H1 (cell line): ENCODE data around the gene TTC24. TPM values are rescaled to one million over a fixed set of nuclear protein-coding genes. Genes with fewer than 3 reads are reported as not detected.

Experiments used
- CTCF ChIA-PET: fragments of 300-600 bp; sonication (Branson Sonifier 250); formaldehyde crosslinking; loops from one replicate; lab custom pipeline; 2021; ENCODE audit not compliant: partially characterized antibody; lab: Charles Lee
- POLR2A ChIA-PET: fragments of 300-600 bp; sonication (Branson Sonifier 250); formaldehyde crosslinking; loops from one replicate; lab custom pipeline; 2021; ENCODE audit warnings: inconsistent platforms; ENCODE audit not compliant: partially characterized antibody; lab: Charles Lee
- DNase-seq, 2 experiments: peaks; one replicate each; pipeline versions ENCODE4 v3.0.0 to v3.0.0-alpha.2; 2010 to 2022; ENCODE audit warnings: low spot score in 2 of 2, low read depth in 1 of 2, mixed read lengths in 1 of 2
- FAIRE-seq: peaks from 2 replicates; lab custom pipeline; 2011; peaks lifted over from hg19 to GRCh38; lab: Jason Lieb, UNC
- H2AFZ ChIP-seq: 2 replicates; pipeline ENCODE4 v1.8.1; 2012; ENCODE audit warnings: low read length, inconsistent platforms
- H2AK5ac ChIP-seq: 2 replicates; pipeline ENCODE4 v1.6.1; 2013; ENCODE audit warnings: low read depth, low read length
- H2BK120ac ChIP-seq: replicated peaks from 2 replicates; pipeline ENCODE3; 2013; ENCODE audit warnings: low read depth, low read length, inconsistent platforms
- H2BK12ac ChIP-seq: 2 replicates; pipeline ENCODE4 v1.6.1; 2013; ENCODE audit warnings: low read depth, low read length
- H2BK15ac ChIP-seq: 2 replicates; pipeline ENCODE4 v1.6.1; 2013; ENCODE audit warnings: low read length
- H2BK20ac ChIP-seq: 2 replicates; pipeline ENCODE4 v1.6.1; 2013; ENCODE audit warnings: low read length
- H2BK5ac ChIP-seq: 2 replicates; pipeline ENCODE4 v1.6.1; 2013; ENCODE audit warnings: low read depth, low read length
- H3K14ac ChIP-seq: 2 replicates; pipeline ENCODE4 v1.6.1; 2013; ENCODE audit warnings: inconsistent platforms; ENCODE audit not compliant: insufficient read length
- H3K18ac ChIP-seq: 2 replicates; pipeline ENCODE4 v1.6.1; 2013; ENCODE audit warnings: low read length; ENCODE audit errors: extremely low read depth
- H3K23ac ChIP-seq: 2 replicates; pipeline ENCODE4 v1.6.1; 2013; ENCODE audit warnings: inconsistent platforms; ENCODE audit not compliant: insufficient read length
- H3K23me2 ChIP-seq: 2 replicates; pipeline ENCODE4 v1.6.1; 2013; ENCODE audit warnings: low read depth, low read length
- H3K27ac ChIP-seq: 2 replicates; pipeline ENCODE4 v1.6.1; 2011; ENCODE audit warnings: low read depth, low read length, inconsistent platforms
- H3K27me3 ChIP-seq, 4 experiments: replicated peaks in 1 of 4; 1 replicate in 1 of 4; 2 replicates in 3 of 4; pipeline versions ENCODE4 v1.6.1 to v1.8.1; 2011 to 2013; ENCODE audit warnings: low read length in 3 of 4, mild to moderate bottlenecking in 3 of 4, inconsistent platforms in 2 of 4, mixed read lengths in 2 of 4, moderate library complexity in 1 of 4; ENCODE audit not compliant: control insufficient read depth in 3 of 4, insufficient read depth in 3 of 4; ENCODE audit errors: extremely low read depth in 1 of 4
- H3K36me3 ChIP-seq, 4 experiments: 2 replicates each; pipeline versions ENCODE4 v1.6.1 to v1.8.1; 2011 to 2013; ENCODE audit warnings: mild to moderate bottlenecking in 4 of 4, low read length in 3 of 4, moderate library complexity in 2 of 4, control low read depth in 1 of 4, inconsistent platforms in 1 of 4; ENCODE audit not compliant: insufficient read depth in 4 of 4, control insufficient read depth in 2 of 4
- H3K4ac ChIP-seq: replicated peaks from 2 replicates; pipeline ENCODE3; 2013; ENCODE audit warnings: low read length, low read depth, mixed read lengths, inconsistent platforms; ENCODE audit not compliant: insufficient read length
- H3K4me1 ChIP-seq, 4 experiments: replicated peaks in 1 of 4; 1 replicate in 1 of 4; 2 replicates in 3 of 4; pipeline versions ENCODE4 v1.6.1 to v1.8.1; 2011 to 2013; ENCODE audit warnings: low read length in 3 of 4, inconsistent platforms in 2 of 4, mixed read lengths in 1 of 4; ENCODE audit not compliant: insufficient read depth in 4 of 4, control insufficient read depth in 3 of 4
- H3K4me2 ChIP-seq, 2 experiments: 2 replicates each; pipeline versions ENCODE4 v1.6.1 to v1.8.1; 2011 to 2013; ENCODE audit warnings: low read depth in 2 of 2, low read length in 2 of 2, control low read depth in 1 of 2, inconsistent platforms in 1 of 2, mild to moderate bottlenecking in 1 of 2; ENCODE audit not compliant: insufficient read depth in 1 of 2
- H3K4me3 ChIP-seq, 4 experiments: fragments of 200-600, 300-600 bp in 1 of 4; sonication (generic), shearing (Covaris generic), sonication (Bioruptor Twin) in 1 of 4; 2 replicates each; pipeline versions ENCODE4 v1.5.1 to v1.8.1; 2011 to 2016; ENCODE audit warnings: low read length in 4 of 4, low read depth in 3 of 4, control low read depth in 2 of 4, inconsistent platforms in 2 of 4, mild to moderate bottlenecking in 2 of 4, mixed read lengths in 1 of 4, moderate library complexity in 1 of 4; ENCODE audit not compliant: insufficient read depth in 2 of 4; ENCODE audit errors: extremely low read depth in 1 of 4
- H3K56ac ChIP-seq: replicated peaks from 2 replicates; pipeline ENCODE3; 2013; ENCODE audit warnings: low read depth, mild to moderate bottlenecking, mixed read lengths, low read length, inconsistent platforms; ENCODE audit not compliant: insufficient read length
- H3K79me1 ChIP-seq: 2 replicates; pipeline ENCODE4 v1.6.1; 2013; ENCODE audit warnings: low read depth, low read length, control low read depth
- H3K79me2 ChIP-seq, 2 experiments: 2 replicates each; pipeline versions ENCODE4 v1.6.1 to v1.8.1; 2012 to 2013; ENCODE audit warnings: low read length in 2 of 2, mild to moderate bottlenecking in 2 of 2, inconsistent platforms in 1 of 2; ENCODE audit not compliant: insufficient read depth in 2 of 2, control insufficient read depth in 1 of 2
- H3K9ac ChIP-seq, 4 experiments: replicated peaks in 1 of 4; 1 replicate in 1 of 4; 2 replicates in 3 of 4; pipeline versions ENCODE4 v1.6.1 to v1.8.1; 2011 to 2013; ENCODE audit warnings: low read depth in 3 of 4, low read length in 3 of 4, control low read depth in 2 of 4, mild to moderate bottlenecking in 2 of 4, moderate library complexity in 2 of 4, inconsistent platforms in 1 of 4; ENCODE audit errors: extremely low read depth in 1 of 4
- H3K9me3 ChIP-seq, 2 experiments: 2 replicates each; pipeline versions ENCODE4 v1.6.1 to v1.8.1; 2012 to 2013; ENCODE audit warnings: mild to moderate bottlenecking in 2 of 2, moderate library complexity in 2 of 2, control low read depth in 1 of 2, inconsistent platforms in 1 of 2, low read depth in 1 of 2, low read length in 1 of 2, mixed read lengths in 1 of 2; ENCODE audit not compliant: insufficient read depth in 2 of 2
- H4K20me1 ChIP-seq, 2 experiments: replicated peaks in 1 of 2; 2 replicates each; pipeline versions ENCODE3 to v1.8.1; 2011 to 2013; ENCODE audit warnings: inconsistent platforms in 2 of 2, low read length in 2 of 2, mild to moderate bottlenecking in 1 of 2; ENCODE audit not compliant: insufficient read depth in 2 of 2, control insufficient read depth in 1 of 2
- H4K5ac ChIP-seq: 2 replicates; pipeline ENCODE4 v1.6.1; 2013; ENCODE audit warnings: low read length, low read depth, mixed read lengths, inconsistent platforms; ENCODE audit not compliant: insufficient read length
- H4K8ac ChIP-seq: 2 replicates; pipeline ENCODE4 v1.8.0; 2013; ENCODE audit warnings: mild to moderate bottlenecking, moderate library complexity, low read length, inconsistent platforms; ENCODE audit not compliant: insufficient read depth; ENCODE audit errors: extremely low read depth
- H4K91ac ChIP-seq: replicated peaks from 2 replicates; pipeline ENCODE3; 2013; ENCODE audit warnings: low read length, mixed read lengths, inconsistent platforms; ENCODE audit not compliant: insufficient read length
- BACH1 ChIP-seq: IDR thresholded peaks from 2 replicates; pipeline ENCODE4 v1.6.1; 2012; ENCODE audit warnings: low read length, improper control_type of control experiment
- FOSL1 ChIP-seq: IDR thresholded peaks from 2 replicates; pipeline ENCODE4 v1.6.1; 2011; ENCODE audit warnings: mild to moderate bottlenecking, low read depth, low read length, moderate library complexity; ENCODE audit not compliant: insufficient read depth
- ZNF274 ChIP-seq: IDR thresholded peaks from 2 replicates; pipeline ENCODE4 v1.7.0; 2012; ENCODE audit warnings: low read length, borderline replicate concordance; ENCODE audit errors: extremely low read depth
- WGBS, 2 experiments: shearing (Covaris generic) in 1 of 2; methylation state at CpG; one replicate each; pipeline versions ENCODE4 v1.1.6 to v1.1.7; 2013 to 2015; ENCODE audit warnings: low lambda C conversion rate in 2 of 2, mixed read lengths in 2 of 2, inconsistent platforms in 1 of 2, low coverage in 1 of 2, missing lambda C conversion rate in 1 of 2; ENCODE audit not compliant: insufficient replicate concordance in 2 of 2, insufficient coverage in 1 of 2, insufficient read length in 1 of 2; ENCODE audit errors: extremely low coverage in 1 of 2, missing lambda C conversion rate in 1 of 2; 5-methylcytosine and 5-hydroxymethylcytosine counted together
- polyA plus RNA-seq, 7 experiments: library from polyadenylated mRNA; depleted of rRNA in 3 of 7; stranded (reverse) in 5 of 7; unstranded in 2 of 7; fragments of >200 nt in 5 of 7; fragments of 200-250 nt in 2 of 7; gene quantifications; 1 replicate in 5 of 7; 2 replicates in 1 of 7; 4 replicates in 1 of 7; pipeline versions ENCODE4 v1.2.1 to v1.2.3, GENCODE V29; 2011 to 2013; ENCODE audit warnings: missing spikeins in 2 of 7, mixed read lengths in 2 of 7
- total RNA-seq: library from RNA; stranded (reverse); fragmentation: NEBNext Ultra II Directional; extraction: Animal tissue kit (Norgen Biotek cat#: 25700); gene quantifications from 2 replicates; pipeline ENCODE4 v1.2.1, GENCODE V29; 2021

Gene TTC24
- total and polyA plus RNA-seq, 2 of the 8 experiments (the other 6 are each of a cell fraction or from before 2014, with no cell fraction given), result 0.08 TPM; not detected in 1

DNA sequence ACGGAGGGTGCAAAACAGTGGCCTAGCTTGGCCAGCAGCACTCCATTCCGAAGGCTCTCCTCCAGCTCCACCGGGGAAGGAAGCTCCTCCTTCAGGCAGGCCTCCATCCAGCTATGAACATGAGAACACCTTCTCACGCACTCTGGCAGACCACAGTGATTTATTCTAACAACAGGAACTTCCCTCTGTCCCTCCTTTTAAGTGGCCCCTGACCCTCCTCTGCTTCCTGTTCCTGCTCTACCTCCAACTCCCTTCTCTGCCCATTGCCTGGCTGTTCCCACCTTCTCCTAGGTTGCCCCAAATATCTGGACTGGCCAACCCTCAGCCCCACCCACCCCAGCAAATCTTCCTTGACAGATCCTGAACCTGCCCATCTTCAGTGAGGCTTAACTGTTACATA lies 13.1 kb upstream of the TTC24 start:
- Histone ChIP-seq H4K20me1 (no peaks in the 10 kb centered on the region), H2AK5ac (no peak overlapping the region), H3K4me3 (no peak overlapping the region), H2BK15ac (no peak overlapping the region), H3K9me3 (no peaks in the 10 kb centered on the region), H2BK12ac (no peak overlapping the region), H3K27me3 (no peaks in the 10 kb centered on the region), H4K5ac (no peak overlapping the region), H3K36me3 (peaks cover 7 to 13% (median 10%) of the 10 kb centered on the region in 4 experiments; a peak in 6 of 8 replicates), H3K27ac (no peak overlapping the region), H4K91ac (no peak overlapping the region), H3K79me2 (0 out of 4 replicates have a peak, but pooled peaks cover 0 to 4% of the 10 kb centered on the region in 2 experiments), H3K4ac (no peak overlapping the region), H3K9ac (no peak overlapping the region), H3K4me1 (no peaks in the 10 kb centered on the region), H2BK120ac (no peak overlapping the region), H2BK5ac (no peak overlapping the region), H3K56ac (no peak overlapping the region), H4K8ac (no peak overlapping the region), H3K18ac (no peak overlapping the region), H3K14ac (no peak overlapping the region), H3K23me2 (no peaks in the 10 kb centered on the region), H2AFZ (no peak overlapping the region), H2BK20ac (no peak overlapping the region), H3K4me2 (no peak overlapping the region), H3K79me1 (no peaks in the 10 kb centered on the region; the same call in 1 of the 2 replicates), H3K23ac (no peak overlapping the region)
- ChIA-PET POLR2A (interaction anchor here (0.9 to 1.0 kb wide), 2 partner anchors 14 to 42 kb away, joined by 3 to 4 read pairs; no protein-coding TSS in a partner anchor), CTCF (interaction anchor here (0.9 to 1.0 kb wide), 2 partner anchors 52 to 607 kb away, joined by 3 read pairs; no protein-coding TSS in a partner anchor)
- DNase-seq, result no peak
- WGBS, 2 experiments, result 96% methylated on average over 4 of the region's 4 CpGs; no CpG with 5 or more reads in 1 of the 2 experiments
- no peak for TF ChIP-seq BACH1
- TF ChIP-seq FOSL1, result no peak
- no peak for TF ChIP-seq ZNF274
- FAIRE-seq, result no peak
